Erythroblast (primary cell): ENCODE data around the gene ARHGEF25.

ENCODE experiments used
- GATA1 ChIP-seq: IDR thresholded peaks from 2 replicates; pipeline ENCODE4 v1.6.1; 2011; ENCODE audit warnings: low read depth, mild to moderate bottlenecking, control low read depth, low read length, moderate library complexity
- POLR2A ChIP-seq: IDR thresholded peaks from 2 replicates; pipeline ENCODE4 v1.6.1; 2011; ENCODE audit warnings: mild to moderate bottlenecking, low read length

- TF ChIP-seq POLR2A (no peak), GATA1 (no peak)
These were observed 11.3 kb downstream of the ARHGEF25 start for GRCh38 chr12:57622293-57623245.
